ENCODE data around the gene ANKRD23. TPM values are rescaled to one million over a fixed set of nuclear protein-coding genes. Genes with fewer than 3 reads are reported as not detected.

Gene ANKRD23
- total and polyA plus RNA-seq, 2 experiments from 2014 or later, result 0.76 to 1.4 TPM

GRCh38 chr2:96826546-96827278, 17.1 kb downstream of the ANKRD23 start:
- in situ Hi-C loops (cut with MboI), result no loop called here
- Histone ChIP-seq H3K9me2 (ENCODE audit: insufficient read depth) (no peaks in the 10 kb centered on the region), H3K9ac (no peak overlapping the region), H3K36me3 (ENCODE audit: low read depth) (no peaks in the 10 kb centered on the region), H3K9me3 (ENCODE audit: low read depth) (no peaks in the 10 kb centered on the region), H3K27ac (no peak overlapping the region), H3F3A (ENCODE audit: insufficient read depth) (no peaks in the 10 kb centered on the region), H3K4me1 (ENCODE audit: insufficient read depth) (no peaks in the 10 kb centered on the region), H3K79me2 (ENCODE audit: insufficient read depth) (0 out of 2 replicates have a peak, but pooled peaks cover 6% of the 10 kb centered on the region), H4K20me1 (ENCODE audit: insufficient read depth) (no peaks in the 10 kb centered on the region), H3K27me3 (replicated peaks; ENCODE audit: insufficient read depth) (no peaks in the 10 kb centered on the region), H3K4me2 (ENCODE audit: unreplicated experiment) (no peak overlapping the region), H3K4me3 (no peak overlapping the region), H2AFZ (no peak overlapping the region)
- 92 to 93% methylated on average over 22 of the region's 22 CpGs for WGBS, 2 experiments (ENCODE audit: low coverage in 1 of 2, low lambda C conversion rate in 2 of 2, missing lambda C conversion rate in 2 of 2)
- TF ChIP-seq EZH2 (IDR thresholded peaks at IDR 0.05; ENCODE audit: insufficient read depth, poor library complexity, severe bottlenecking), result no peak
- no peak for TF ChIP-seq EZH2phosphoT487 (IDR thresholded peaks at IDR 0.05; ENCODE audit: insufficient read depth, low read depth)
- DNase-seq, result no peak

GRCh38 chr2:96825057-96825456, 18.8 kb downstream of the ANKRD23 start:
- in situ Hi-C loops (cut with MboI), result no loop called here
- 94 to 98% methylated on average over 14 of the region's 14 CpGs for WGBS, 2 experiments (ENCODE audit: low coverage in 1 of 2, low lambda C conversion rate in 2 of 2, missing lambda C conversion rate in 2 of 2)
- TF ChIP-seq EZH2 (IDR thresholded peaks at IDR 0.05; ENCODE audit: insufficient read depth, poor library complexity, severe bottlenecking), result no peak
- TF ChIP-seq EZH2phosphoT487 (IDR thresholded peaks at IDR 0.05; ENCODE audit: insufficient read depth, low read depth), result no peak

GRCh38 chr2:96824079-96824870, 19.5 kb downstream of the ANKRD23 start:
- in situ Hi-C loops (cut with MboI), result no loop called here
- WGBS, 2 experiments (ENCODE audit: low coverage in 1 of 2, low lambda C conversion rate in 2 of 2, missing lambda C conversion rate in 2 of 2), result 72 to 73% methylated on average over 6 of the region's 6 CpGs
- H3K9me3 ChIP-seq (ENCODE audit: low read depth), result no peaks in the 10 kb centered on the region
- H3K4me2 ChIP-seq (ENCODE audit: unreplicated experiment), result no peak overlapping the region
- H4K20me1 ChIP-seq (ENCODE audit: insufficient read depth), result no peaks in the 10 kb centered on the region
- no peak overlapping the region for H3K27ac ChIP-seq
- no peaks in the 10 kb centered on the region for H3F3A ChIP-seq (ENCODE audit: insufficient read depth)
- no peak for DNase-seq
- no peaks in the 10 kb centered on the region for H3K4me1 ChIP-seq (ENCODE audit: insufficient read depth)
- peaks cover 6% of the 10 kb centered on the region; the same call in 1 of the 2 replicates for H3K79me2 ChIP-seq (ENCODE audit: insufficient read depth)
- no peak overlapping the region for H3K9ac ChIP-seq
- TF ChIP-seq EZH2phosphoT487 (IDR thresholded peaks at IDR 0.05; ENCODE audit: insufficient read depth, low read depth) (no peak), EZH2 (IDR thresholded peaks at IDR 0.05; ENCODE audit: insufficient read depth, poor library complexity, severe bottlenecking) (no peak)
- H3K27me3 ChIP-seq (replicated peaks; ENCODE audit: insufficient read depth), result no peaks in the 10 kb centered on the region
- H2AFZ ChIP-seq, result no peak overlapping the region
- H3K36me3 ChIP-seq (ENCODE audit: low read depth), result no peaks in the 10 kb centered on the region
- no peaks in the 10 kb centered on the region for H3K9me2 ChIP-seq (ENCODE audit: insufficient read depth)
- H3K4me3 ChIP-seq, result no peak overlapping the region

More at GRCh38 chr2:96825057-96825456, 18.8 kb downstream of the ANKRD23 start:
- Histone ChIP-seq H3F3A (ENCODE audit: insufficient read depth) (no peaks in the 10 kb centered on the region), H3K9me2 (ENCODE audit: insufficient read depth) (no peaks in the 10 kb centered on the region), H2AFZ (no peak overlapping the region), H3K4me2 (ENCODE audit: unreplicated experiment) (no peak overlapping the region), H3K9ac (no peak overlapping the region), H3K36me3 (ENCODE audit: low read depth) (no peaks in the 10 kb centered on the region), H3K4me3 (no peak overlapping the region), H3K27me3 (replicated peaks; ENCODE audit: insufficient read depth) (no peaks in the 10 kb centered on the region), H4K20me1 (ENCODE audit: insufficient read depth) (no peaks in the 10 kb centered on the region), H3K4me1 (ENCODE audit: insufficient read depth) (no peaks in the 10 kb centered on the region), H3K9me3 (ENCODE audit: low read depth) (no peaks in the 10 kb centered on the region), H3K27ac (no peak overlapping the region), H3K79me2 (ENCODE audit: insufficient read depth) (peaks cover 6% of the 10 kb centered on the region; the same call in 1 of the 2 replicates)
- DNase-seq, result no peak

GRCh38 chr2:96823198-96823597, 20.6 kb downstream of the ANKRD23 start:
- Histone ChIP-seq H3K27me3 (replicated peaks; ENCODE audit: insufficient read depth) (no peaks in the 10 kb centered on the region), H4K20me1 (ENCODE audit: insufficient read depth) (no peaks in the 10 kb centered on the region), H3K9ac (no peak overlapping the region), H3K9me2 (ENCODE audit: insufficient read depth) (no peaks in the 10 kb centered on the region), H3K36me3 (ENCODE audit: low read depth) (no peaks in the 10 kb centered on the region), H3K4me1 (ENCODE audit: insufficient read depth) (no peaks in the 10 kb centered on the region), H3K9me3 (ENCODE audit: low read depth) (no peaks in the 10 kb centered on the region), H3K4me3 (no peak overlapping the region), H2AFZ (no peak overlapping the region), H3K4me2 (ENCODE audit: unreplicated experiment) (no peak overlapping the region), H3K79me2 (ENCODE audit: insufficient read depth) (peaks cover 6% of the 10 kb centered on the region; the same call in 1 of the 2 replicates), H3F3A (ENCODE audit: insufficient read depth) (no peaks in the 10 kb centered on the region), H3K27ac (no peak overlapping the region)
- WGBS, 2 experiments (ENCODE audit: low coverage in 1 of 2, low lambda C conversion rate in 2 of 2, missing lambda C conversion rate in 2 of 2), result 72 to 74% methylated on average over 11 of the region's 11 CpGs
- TF ChIP-seq EZH2 (IDR thresholded peaks at IDR 0.05; ENCODE audit: insufficient read depth, poor library complexity, severe bottlenecking), result no peak
- TF ChIP-seq EZH2phosphoT487 (IDR thresholded peaks at IDR 0.05; ENCODE audit: insufficient read depth, low read depth), result no peak
- in situ Hi-C loops (cut with MboI), result no loop called here
- no peak for DNase-seq

All from GM23248 (cell line).